CD14-positive monocyte (primary cell): ENCODE measurements around the gene MAGI3. TPM values are rescaled to one million over a fixed set of nuclear protein-coding genes. Genes with fewer than 3 reads are reported as not detected.

Experiments
- DNase-seq, 3 donors: peaks; one replicate each; pipeline ENCODE4 v3.0.0-alpha.2; 2011 to 2022
- H2AFZ ChIP-seq: 2 replicates; pipeline ENCODE4 v1.6.0; 2012; ENCODE audit warnings: mild to moderate bottlenecking, low read depth, low read length, inconsistent platforms; ENCODE audit not compliant: insufficient read depth, poor library complexity, severe bottlenecking
- H3K27ac ChIP-seq, 2 donors: 1 replicate in 1 of 2; 2 replicates in 1 of 2; pipeline ENCODE4 v1.5.1; 2012 to 2013; ENCODE audit warnings: low read length in 2 of 2, control low read depth in 1 of 2, inconsistent platforms in 1 of 2, low read depth in 1 of 2, mild to moderate bottlenecking in 1 of 2
- H3K27me3 ChIP-seq, 2 donors: one replicate each; pipeline versions ENCODE4 v1.6.0 to v1.6.1; 2011 to 2013; ENCODE audit warnings: low read length in 2 of 2; ENCODE audit not compliant: control insufficient read depth in 2 of 2, insufficient read depth in 2 of 2
- H3K36me3 ChIP-seq, 2 donors: replicated peaks in 1 of 2; 1 replicate in 1 of 2; 2 replicates in 1 of 2; pipeline versions ENCODE4 v1.5.1 to v1.6.1; 2012 to 2013; ENCODE audit warnings: low read length in 2 of 2, control low read depth in 1 of 2, inconsistent platforms in 1 of 2, mild to moderate bottlenecking in 1 of 2; ENCODE audit not compliant: insufficient read depth in 2 of 2, control insufficient read depth in 1 of 2
- H3K4me1 ChIP-seq, 2 donors: 1 replicate in 1 of 2; 2 replicates in 1 of 2; pipeline versions ENCODE4 v1.5.1 to v1.6.1; 2012 to 2013; ENCODE audit warnings: low read length in 2 of 2, control low read depth in 1 of 2, inconsistent platforms in 1 of 2, mild to moderate bottlenecking in 1 of 2, moderate library complexity in 1 of 2; ENCODE audit not compliant: insufficient read depth in 2 of 2, control insufficient read depth in 1 of 2
- H3K4me2 ChIP-seq: replicated peaks from 2 replicates; pipeline ENCODE3; 2012; ENCODE audit warnings: low read length, moderate library complexity, mild to moderate bottlenecking; ENCODE audit not compliant: poor library complexity, severe bottlenecking; ENCODE audit errors: extremely low read depth
- H3K4me3 ChIP-seq, 3 experiments: fragments of 200-600 bp in 1 of 3; sonication (generic) in 1 of 3; replicated peaks in 1 of 3; 1 replicate in 2 of 3; 2 replicates in 1 of 3; pipeline ENCODE4 v1.5.1; 2011 to 2013; ENCODE audit warnings: low read length in 3 of 3, mild to moderate bottlenecking in 3 of 3, control low read depth in 2 of 3, low read depth in 2 of 3, inconsistent platforms in 1 of 3, moderate library complexity in 1 of 3
- H3K79me2 ChIP-seq: 2 replicates; pipeline ENCODE4 v1.6.0; 2012; ENCODE audit warnings: mild to moderate bottlenecking, control low read depth, inconsistent platforms, low read length, moderate library complexity; ENCODE audit not compliant: insufficient read depth
- H3K9ac ChIP-seq: 2 replicates; pipeline ENCODE4 v1.6.0; 2017; ENCODE audit warnings: low read length, mild to moderate bottlenecking; ENCODE audit not compliant: insufficient read depth, poor library complexity, severe bottlenecking
- H3K9me3 ChIP-seq, 2 donors: replicated peaks in 1 of 2; 1 replicate in 1 of 2; 2 replicates in 1 of 2; pipeline versions ENCODE4 v1.5.1 to v1.6.1; 2012 to 2013; ENCODE audit warnings: low read length in 2 of 2, control low read depth in 1 of 2; ENCODE audit not compliant: control insufficient read depth in 1 of 2, insufficient read depth in 1 of 2
- H4K20me1 ChIP-seq: 2 replicates; pipeline ENCODE4 v1.6.0; 2012; ENCODE audit warnings: mild to moderate bottlenecking, low read length, control low read depth, moderate library complexity; ENCODE audit not compliant: insufficient read depth
- H3K27ac Mint-ChIP-seq, 7 donors: one replicate each; pipeline ENCODE4 v1.8.0; 2020; ENCODE audit warnings: mild to moderate bottlenecking in 7 of 7, mixed read lengths in 7 of 7, moderate library complexity in 6 of 7, inconsistent platforms in 2 of 7
- H3K27me3 Mint-ChIP-seq, 3 donors: one replicate each; pipeline ENCODE4 v1.8.0; 2021 to 2022; ENCODE audit warnings: low read depth in 3 of 3, mild to moderate bottlenecking in 3 of 3, mixed read lengths in 3 of 3, moderate library complexity in 3 of 3, inconsistent platforms in 1 of 3
- H3K36me3 Mint-ChIP-seq, 2 donors: one replicate each; pipeline ENCODE4 v1.8.0; 2020; ENCODE audit warnings: mixed read lengths in 2 of 2, inconsistent platforms in 1 of 2, mild to moderate bottlenecking in 1 of 2
- H3K4me1 Mint-ChIP-seq: one replicate; pipeline ENCODE4 v1.8.0; 2020; ENCODE audit warnings: mild to moderate bottlenecking, mixed read lengths
- H3K4me3 Mint-ChIP-seq, 2 donors: one replicate each; pipeline ENCODE4 v1.8.0; 2020; ENCODE audit warnings: mild to moderate bottlenecking in 2 of 2, mixed read lengths in 2 of 2, moderate library complexity in 1 of 2
- H3K9me3 Mint-ChIP-seq, 7 donors: one replicate each; pipeline ENCODE4 v1.8.0; 2020 to 2022; ENCODE audit warnings: mixed read lengths in 7 of 7, mild to moderate bottlenecking in 6 of 7, moderate library complexity in 6 of 7, inconsistent platforms in 2 of 7
- CTCF ChIP-seq: fragments of 200-600 bp; IDR thresholded peaks from one replicate; pipeline ENCODE4 v1.8.0; 2022; ENCODE audit warnings: antibody characterized with exemption, mild to moderate bottlenecking
- WGBS: methylation state at CpG from one replicate; pipeline ENCODE4 v1.1.5; 2013; ENCODE audit warnings: missing lambda C conversion rate; ENCODE audit not compliant: insufficient coverage; 5-methylcytosine and 5-hydroxymethylcytosine counted together
- intact Hi-C, 2 donors: fragments of 100-400 bp; cut with micrococcal nuclease; formaldehyde crosslinking; loops; one replicate each; pipeline versions ENCODE4 v1.15.0 to v1.15.1; 2023
- polyA plus RNA-seq, 3 donors: library from polyadenylated mRNA; depleted of rRNA in 1 of 3; unstranded in 2 of 3; stranded (reverse) in 1 of 3; fragments of 300-500 nt in 2 of 3; fragments of >200 nt in 1 of 3; fragmentation: Illumina TruSeq in 2 of 3; gene quantifications; 1 replicate in 2 of 3; 2 replicates in 1 of 3; pipeline ENCODE4 v1.2.3, GENCODE V29; 2012 to 2021

The MAGI3 gene
- polyA plus RNA-seq, 3 donors: 0.36 to 0.58 (median 0.43) TPM

- Mint-ChIP-seq H3K9me3 (peaks cover 7 to 19% (median 9%) of the 10 kb centered on the region in 7 donors), H3K27me3 (peaks cover 0 to 2% (median 0%) of the 10 kb centered on the region in 3 donors), H3K36me3 (no peaks in the 10 kb centered on the region), H3K27ac (peak overlapping the region in 3 of 7 donors; percentile 46 to 64 (median 50)), H3K4me3 (no peak overlapping the region), H3K4me1 (peaks cover 12% of the 10 kb centered on the region)
- H3K27me3 ChIP-seq: no peaks in the 10 kb centered on the region
- no peaks in the 10 kb centered on the region for H3K79me2 ChIP-seq
- H3K9me3 ChIP-seq: peaks cover 0 to 11% of the 10 kb centered on the region in 2 donors
- WGBS: no CpG with 5 or more reads among the region's 6 CpGs
- no peak overlapping the region for H2AFZ ChIP-seq
- no peak overlapping the region for H3K27ac ChIP-seq
- no peaks in the 10 kb centered on the region for H3K36me3 ChIP-seq
- no peaks in the 10 kb centered on the region for H4K20me1 ChIP-seq
- no peak overlapping the region for H3K4me3 ChIP-seq
- TF ChIP-seq CTCF: no peak
- intact Hi-C loops: no loop called here
- H3K9ac ChIP-seq: no peak overlapping the region
- DNase-seq: no peak
- no peak overlapping the region for H3K4me2 ChIP-seq
- H3K4me1 ChIP-seq: peaks cover 6 to 8% of the 10 kb centered on the region in 2 donors
Measured at GRCh38 chr1:113542221-113542701, 151.9 kb downstream of the MAGI3 start.

- peaks cover 6 to 8% of the 10 kb centered on the region in 2 donors for H3K4me1 ChIP-seq
- Mint-ChIP-seq H3K4me1 (peaks cover 12% of the 10 kb centered on the region), H3K36me3 (no peaks in the 10 kb centered on the region), H3K4me3 (no peak overlapping the region), H3K9me3 (peaks cover 7 to 19% (median 9%) of the 10 kb centered on the region in 7 donors), H3K27ac (no peak overlapping the region), H3K27me3 (peaks cover 0 to 2% (median 0%) of the 10 kb centered on the region in 3 donors)
- intact Hi-C loops: no loop called here
- H3K27me3 ChIP-seq: no peaks in the 10 kb centered on the region
- no CpG with 5 or more reads among the region's 1 CpG for WGBS
- no peaks in the 10 kb centered on the region for H4K20me1 ChIP-seq
- H3K4me2 ChIP-seq: no peak overlapping the region
- no peak overlapping the region for H2AFZ ChIP-seq
- H3K4me3 ChIP-seq: no peak overlapping the region
- no peaks in the 10 kb centered on the region for H3K36me3 ChIP-seq
- DNase-seq: no peak
- peaks cover 0 to 9% of the 10 kb centered on the region in 2 donors for H3K9me3 ChIP-seq
- no peak overlapping the region for H3K27ac ChIP-seq
- H3K9ac ChIP-seq: no peak overlapping the region
- no peak for TF ChIP-seq CTCF
- H3K79me2 ChIP-seq: no peaks in the 10 kb centered on the region
Measured at GRCh38 chr1:113543110-113543509, 152.8 kb downstream of the MAGI3 start.
